Fibroblast of lung (primary cell): Measurements from ENCODE around the gene TPO. TPM values are rescaled to one million over a fixed set of nuclear protein-coding genes. Genes with fewer than 3 reads are reported as not detected.

Experiments
- DNase-seq, 2 donors: peaks; one replicate each; pipeline versions ENCODE4 v3.0.0 to v3.0.0-alpha.2; 2010; ENCODE audit warnings: low read depth in 2 of 2
- H2AFZ ChIP-seq: 2 replicates; pipeline ENCODE4 v1.5.1; 2012; ENCODE audit warnings: low read length, control low read depth, inconsistent platforms
- H3K27ac ChIP-seq: 2 replicates; pipeline ENCODE4 v1.5.1; 2011; ENCODE audit warnings: low read length, control low read depth; ENCODE audit not compliant: insufficient read depth
- H3K27me3 ChIP-seq: 2 replicates; pipeline ENCODE4 v1.5.1; 2011; ENCODE audit warnings: mild to moderate bottlenecking, low read length; ENCODE audit not compliant: control insufficient read depth, insufficient read depth
- H3K36me3 ChIP-seq: 2 replicates; pipeline ENCODE4 v1.5.1; 2011; ENCODE audit warnings: low read length; ENCODE audit not compliant: control insufficient read depth, insufficient read depth
- H3K4me1 ChIP-seq: 2 replicates; pipeline ENCODE4 v1.5.1; 2011; ENCODE audit warnings: low read length; ENCODE audit not compliant: control insufficient read depth, insufficient read depth; ENCODE audit errors: extremely low read depth
- H3K4me2 ChIP-seq: 2 replicates; pipeline ENCODE4 v1.5.1; 2011; ENCODE audit warnings: low read length, control low read depth; ENCODE audit not compliant: insufficient read depth; ENCODE audit errors: extremely low read depth
- H3K4me3 ChIP-seq, 4 experiments: fragments of 200-600 bp in 1 of 4; sonication (generic) in 1 of 4; replicated peaks in 1 of 4; 2 replicates each; pipeline ENCODE4 v1.5.1; 2011 to 2016; ENCODE audit warnings: low read length in 4 of 4, low read depth in 3 of 4, mild to moderate bottlenecking in 3 of 4, control low read depth in 2 of 4, inconsistent platforms in 1 of 4, mixed read lengths in 1 of 4; ENCODE audit not compliant: insufficient read depth in 1 of 4; ENCODE audit errors: control extremely low read depth in 1 of 4
- H3K79me2 ChIP-seq: 2 replicates; pipeline ENCODE4 v1.5.1; 2012; ENCODE audit warnings: mild to moderate bottlenecking, low read length, inconsistent platforms; ENCODE audit not compliant: control insufficient read depth, insufficient read depth
- H3K9ac ChIP-seq: 2 replicates; pipeline ENCODE4 v1.5.1; 2011; ENCODE audit warnings: mild to moderate bottlenecking, low read length, control low read depth; ENCODE audit not compliant: insufficient read depth
- H3K9me3 ChIP-seq: 2 replicates; pipeline ENCODE4 v1.5.1; 2012; ENCODE audit warnings: low read depth, low read length; ENCODE audit not compliant: control insufficient read depth, insufficient read depth
- H4K20me1 ChIP-seq: 2 replicates; pipeline ENCODE4 v1.5.1; 2011; ENCODE audit warnings: low read length; ENCODE audit not compliant: control insufficient read depth, insufficient read depth; ENCODE audit errors: extremely low read depth
- CTCF ChIP-seq, 2 donors: IDR thresholded peaks in 1 of 2; conservative IDR thresholded peaks in 1 of 2; 1 replicate in 1 of 2; 2 replicates in 1 of 2; pipeline ENCODE4 v1.5.1; 2011 to 2012; ENCODE audit warnings: low read length in 2 of 2, control low read depth in 1 of 2, inconsistent platforms in 1 of 2, low read depth in 1 of 2, mild to moderate bottlenecking in 1 of 2
- EZH2 ChIP-seq: IDR thresholded peaks from 2 replicates; pipeline ENCODE4 v1.5.1; 2012; ENCODE audit warnings: low read length, control low read depth, mild to moderate bottlenecking; ENCODE audit errors: missing control alignments
- polyA minus RNA-seq: library from RNA; depleted of rRNA, polyadenylated mRNA; stranded (reverse); fragments of >200 nt; gene quantifications from 2 replicates; pipeline ENCODE4 v1.2.3, GENCODE V29; 2011; ENCODE audit warnings: low replicate concordance
- polyA plus RNA-seq, 2 donors: library from polyadenylated mRNA; depleted of rRNA in 1 of 2; stranded (reverse) in 1 of 2; unstranded in 1 of 2; fragments of >200 nt; gene quantifications; 2 replicates each; pipeline ENCODE4 v1.2.1, GENCODE V29; 2011 to 2012; ENCODE audit warnings: missing spikeins in 1 of 2
- total RNA-seq: library from RNA; depleted of rRNA; stranded (reverse); fragments of >200 nt; gene quantifications from 2 replicates; pipeline ENCODE4 v1.2.1, GENCODE V29; 2014

Gene TPO
- total RNA-seq (not detected in 2 replicates), polyA plus RNA-seq (not detected in 2 replicates), polyA minus RNA-seq (not detected in 2 replicates)
- polyA plus RNA-seq (2012), result not detected in 2 replicates

GRCh38 chr2:1413156-1413710 lies at the start of gene TPO:
Gene TPO (plus strand): TSS chr2:1413463. CDS start chr2:1414409, 946 bp downstream.
- Histone ChIP-seq H3K27me3 (no peaks in the 10 kb centered on the region), H3K9me3 (no peaks in the 10 kb centered on the region), H3K9ac (no peak within 1 kb of the TSS), H3K4me2 (no peak within 1 kb of the TSS), H4K20me1 (no peaks in the 10 kb centered on the region), H3K27ac (no peak within 1 kb of the TSS), H3K4me1 (no peaks in the 10 kb centered on the region), H2AFZ (no peak within 1 kb of the TSS), H3K36me3 (no peaks in the 10 kb centered on the region), H3K79me2 (no peaks in the 10 kb centered on the region), H3K4me3 (no peak within 1 kb of the TSS)
- DNase-seq, result no peak
- no peak for TF ChIP-seq EZH2
- no peak for TF ChIP-seq CTCF (conservative IDR thresholded peaks at IDR 0.05 in 1 of 2, IDR thresholded peaks at IDR 0.05 in 1 of 2; ENCODE audit: low read depth in 1 of 2, low read length in 2 of 2)

- Histone ChIP-seq H3K4me1 (no peaks in the 10 kb centered on the region), H3K36me3 (no peaks in the 10 kb centered on the region), H3K9ac (no peak overlapping the region), H3K27me3 (no peaks in the 10 kb centered on the region), H3K27ac (no peak overlapping the region), H3K4me3 (no peak overlapping the region), H3K79me2 (no peaks in the 10 kb centered on the region), H4K20me1 (no peaks in the 10 kb centered on the region), H3K9me3 (no peaks in the 10 kb centered on the region), H2AFZ (no peak overlapping the region), H3K4me2 (no peak overlapping the region)
- DNase-seq, result no peak
- TF ChIP-seq EZH2 (no peak), CTCF (conservative IDR thresholded peaks at IDR 0.05 in 1 of 2, IDR thresholded peaks at IDR 0.05 in 1 of 2; ENCODE audit: low read depth in 1 of 2, low read length in 2 of 2) (no peak)
Observed at GRCh38 chr2:1366546-1367134, 46.6 kb upstream of the TPO start.

GRCh38 chr2:1367601-1368000 lies 45.7 kb upstream of the TPO start:
- no peak overlapping the region for H3K4me2 ChIP-seq
- no peak overlapping the region for H2AFZ ChIP-seq
- no peaks in the 10 kb centered on the region for H4K20me1 ChIP-seq
- H3K27ac ChIP-seq, result no peak overlapping the region
- H3K36me3 ChIP-seq, result no peaks in the 10 kb centered on the region
- no peaks in the 10 kb centered on the region for H3K79me2 ChIP-seq
- H3K9me3 ChIP-seq, result no peaks in the 10 kb centered on the region
- H3K9ac ChIP-seq, result no peak overlapping the region
- H3K4me1 ChIP-seq, result no peaks in the 10 kb centered on the region
- no peak overlapping the region for H3K4me3 ChIP-seq
- no peak for TF ChIP-seq EZH2
- TF ChIP-seq CTCF (conservative IDR thresholded peaks at IDR 0.05 in 1 of 2, IDR thresholded peaks at IDR 0.05 in 1 of 2; ENCODE audit: low read depth in 1 of 2, low read length in 2 of 2), result no peak
- no peak for DNase-seq
- H3K27me3 ChIP-seq, result no peaks in the 10 kb centered on the region
